ENCODE data around the gene RAC3.

RAC3 gene

GRCh38 chr17:82070611-82071010 lies 39.1 kb downstream of the RAC3 start:
- no peak for TF ChIP-seq CTCF (IDR thresholded peaks at IDR 0.05)

GRCh38 chr17:82072827-82073226 lies 41.3 kb downstream of the RAC3 start:
- no peak for TF ChIP-seq CTCF (IDR thresholded peaks at IDR 0.05)

DNA sequence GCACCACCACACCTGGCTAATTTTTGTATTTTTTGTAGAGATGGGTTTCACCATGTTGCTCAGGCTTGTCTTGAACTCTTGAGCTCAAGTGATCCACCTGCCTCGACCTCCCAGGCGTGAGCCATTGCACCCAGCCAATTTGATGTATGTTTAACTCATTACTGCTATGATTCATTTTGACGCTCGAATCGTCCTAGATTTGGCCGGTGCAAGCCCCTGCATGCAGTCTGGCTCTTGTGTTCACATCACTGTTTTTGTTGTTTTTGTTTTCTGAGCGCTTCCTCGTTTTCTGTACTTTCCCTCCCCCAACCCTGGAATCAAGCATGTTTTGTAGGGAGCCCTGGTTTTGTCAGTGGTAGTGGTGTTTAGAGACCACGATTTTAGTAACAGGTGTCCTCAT lies 42.0 kb downstream of the RAC3 start:
- TF ChIP-seq CTCF (IDR thresholded peaks at IDR 0.05): no peak

DNA sequence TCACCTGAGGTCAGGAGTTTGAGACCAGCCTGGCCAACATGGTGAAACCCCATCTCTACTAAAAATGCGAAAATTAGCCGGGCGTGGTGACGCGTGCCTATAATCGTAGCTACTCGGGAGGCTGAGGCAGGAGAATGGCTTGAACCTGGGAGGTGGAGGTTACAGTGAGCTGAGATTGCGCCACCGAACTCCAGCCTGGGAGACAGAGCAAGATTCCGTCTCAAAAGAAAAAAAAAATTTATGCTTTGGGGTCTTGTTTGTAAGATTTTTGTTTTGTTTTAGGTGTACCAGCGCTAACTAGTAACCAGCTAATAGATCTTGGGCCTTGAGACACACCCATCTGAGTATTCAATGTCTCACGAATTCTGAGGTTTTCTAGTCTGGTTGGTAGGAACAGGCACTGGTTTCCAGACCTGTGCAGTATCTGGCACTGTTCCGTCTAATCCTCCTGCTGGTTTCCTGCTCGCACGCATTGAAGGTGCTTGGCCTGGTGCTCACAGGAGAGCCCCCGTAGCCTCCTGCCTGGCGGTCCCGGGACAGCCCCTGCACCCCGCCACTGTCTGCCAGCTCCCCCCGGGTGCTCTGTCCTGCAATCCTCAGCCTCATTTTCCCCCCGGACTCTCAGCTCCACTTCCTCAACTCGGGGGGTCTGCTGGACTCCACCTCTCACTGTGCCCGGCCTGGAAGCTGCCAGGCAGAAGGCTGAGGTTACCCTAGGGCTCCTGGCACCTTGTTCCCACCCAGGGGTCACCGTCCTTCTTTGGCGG lies 44.7 kb downstream of the RAC3 start:
- no peak for TF ChIP-seq CTCF (IDR thresholded peaks at IDR 0.05)

DNA sequence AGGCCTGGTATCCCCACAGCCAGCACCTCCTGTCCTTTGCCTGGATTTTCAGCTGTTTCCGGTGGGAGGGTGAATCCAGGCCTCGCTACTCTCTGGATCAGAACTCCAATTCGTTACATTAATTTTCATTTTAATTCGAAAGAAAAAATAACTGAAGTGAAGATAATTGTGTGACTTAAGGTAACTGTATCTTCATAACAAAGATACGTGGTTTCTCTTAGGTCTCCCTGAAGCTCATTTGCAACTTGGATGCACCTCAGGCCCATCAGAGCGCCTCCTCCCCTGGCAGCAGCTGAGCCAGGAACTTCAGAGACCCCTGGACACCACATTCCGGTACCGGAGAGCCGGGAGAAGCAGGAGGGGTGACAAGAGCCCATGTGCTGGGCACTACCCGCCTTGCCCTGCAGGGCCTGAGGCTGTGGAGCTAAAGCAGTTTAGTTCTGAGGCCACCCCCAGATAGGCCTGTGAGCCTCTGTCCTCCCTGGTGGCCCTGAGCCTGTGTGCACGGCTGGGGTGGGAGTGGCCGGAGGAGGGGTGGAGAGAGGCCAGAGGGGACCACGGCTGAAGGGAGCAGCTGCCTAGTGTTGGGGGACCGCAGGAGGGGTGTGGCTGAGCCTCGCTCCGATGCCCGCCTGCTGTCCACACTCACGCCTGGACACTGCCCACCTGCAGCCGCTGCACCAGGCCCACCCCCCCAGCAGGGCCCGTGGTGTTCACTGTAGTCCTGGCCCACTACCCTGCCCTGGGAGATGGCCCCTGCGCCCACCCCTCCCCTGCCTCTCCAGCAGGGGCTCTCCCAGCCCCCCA lies 45.5 kb downstream of the RAC3 start:
- no peak for TF ChIP-seq CTCF (IDR thresholded peaks at IDR 0.05)

- no peak for TF ChIP-seq CTCF (IDR thresholded peaks at IDR 0.05)
Observed at GRCh38 chr17:82077617-82078358, 46.3 kb downstream of the RAC3 start.

DNA sequence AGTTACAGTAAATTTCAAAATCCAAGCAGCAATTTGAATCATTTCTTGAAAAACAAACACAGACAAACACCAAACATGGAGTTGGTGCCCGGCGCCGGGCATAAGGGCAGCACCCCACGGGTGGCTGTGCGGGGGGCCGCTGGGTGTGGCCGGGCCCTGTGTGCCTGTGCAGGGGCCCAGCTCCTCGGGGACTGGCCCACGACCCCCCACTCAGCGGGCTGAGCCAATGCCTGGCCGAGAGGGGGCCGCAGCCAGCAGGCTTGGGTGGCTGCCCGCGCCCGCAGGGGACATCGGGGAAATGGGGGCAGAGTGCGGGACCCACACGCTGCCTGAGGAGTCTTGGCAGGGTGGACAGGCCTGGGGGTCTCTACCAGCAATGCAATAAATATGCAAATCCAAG lies 47.0 kb downstream of the RAC3 start:
- TF ChIP-seq CTCF (IDR thresholded peaks at IDR 0.05): no peak
